ENCODE data around the gene P2RX2. TPM values are rescaled to one million over a fixed set of nuclear protein-coding genes. Genes with fewer than 3 reads are reported as not detected.

P2RX2 gene
- total RNA-seq, 1 experiment from 2014 or later: not detected

DNA sequence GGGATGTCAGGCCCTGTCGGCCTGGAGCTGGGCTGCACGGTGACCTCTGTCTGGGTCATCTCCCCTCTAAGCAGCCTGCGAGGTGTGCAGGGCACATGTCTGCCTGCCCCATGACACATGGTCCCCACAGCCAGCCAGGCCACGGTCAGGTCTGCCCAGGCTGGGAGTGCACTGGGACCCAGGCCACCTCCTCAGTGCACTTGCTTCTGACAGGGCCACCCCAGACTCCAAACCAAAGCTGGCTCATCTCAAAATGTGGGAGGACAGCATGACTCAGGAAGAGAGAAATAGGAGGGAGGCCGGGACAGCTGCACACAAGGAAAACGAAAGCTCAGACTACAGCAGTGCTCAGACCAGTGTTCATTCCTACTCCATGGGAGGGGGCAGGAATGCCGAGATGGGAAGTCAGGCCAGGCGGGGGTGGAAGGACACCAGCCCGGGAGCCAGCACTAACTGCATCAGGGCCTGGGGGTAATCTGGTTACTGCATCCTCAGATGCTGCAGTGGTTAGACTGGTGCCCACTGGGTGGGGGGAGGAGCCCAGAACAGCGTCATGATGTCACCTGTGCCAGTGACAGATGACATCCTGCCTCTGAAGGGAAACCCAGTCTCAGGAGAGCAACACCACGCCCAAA is 4.0 kb downstream of the P2RX2 start:
- Histone ChIP-seq H3K4me3 (replicated peaks in 1 of 2; ENCODE audit: low read depth in 1 of 2, low read length in 2 of 2) (no peak overlapping the region), H3K4me2 (ENCODE audit: low read length) (no peak overlapping the region), H4K20me1 (ENCODE audit: insufficient read depth) (no peaks in the 10 kb centered on the region), H3K9ac (ENCODE audit: low read length) (no peak overlapping the region), H3K27me3 (ENCODE audit: insufficient read depth, low read length) (no peaks in the 10 kb centered on the region), H3K27ac (ENCODE audit: low read depth, low read length) (no peak overlapping the region), H3K9me3 (ENCODE audit: control insufficient read depth in 1 of 2, insufficient read depth in 1 of 2, low read depth in 1 of 2, low read length in 2 of 2) (no peaks in the 10 kb centered on the region), H3K4me1 (ENCODE audit: control insufficient read depth in 1 of 2, insufficient read depth in 2 of 2, low read length in 2 of 2) (peaks cover 0 to 14% of the 10 kb centered on the region in 2 experiments; a peak in 1 of 4 replicates), H3K36me3 (ENCODE audit: control insufficient read depth in 1 of 2, insufficient read depth in 2 of 2, low read length in 2 of 2) (peaks cover 13 to 21% of the 10 kb centered on the region in 2 experiments; a peak in 3 of 4 replicates), H3K79me2 (ENCODE audit: insufficient read depth, low read length) (no peaks in the 10 kb centered on the region), H3K9me2 (ENCODE audit: insufficient read depth) (no peaks in the 10 kb centered on the region), H2AFZ (ENCODE audit: low read depth, low read length, poor library complexity, severe bottlenecking) (no peak overlapping the region)
- ChIA-PET POLR2A (no interaction called here), CTCF (interaction anchor here (1.0 kb wide), 1 partner anchor 8 kb away, joined by 4 read pairs; no protein-coding TSS in a partner anchor), RAD21 (ENCODE audit: low non-redundant PET in 1 of 2, low total read pairs in 2 of 2, uncharacterized antibody in 2 of 2, unreplicated experiment in 2 of 2) (no interaction called here)
- TF ChIP-seq, protein P1, sequence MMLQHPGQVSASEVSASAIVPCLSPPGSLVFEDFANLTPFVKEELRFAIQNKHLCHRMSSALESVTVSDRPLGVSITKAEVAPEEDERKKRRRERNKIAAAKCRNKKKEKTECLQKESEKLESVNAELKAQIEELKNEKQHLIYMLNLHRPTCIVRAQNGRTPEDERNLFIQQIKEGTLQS (IDR thresholded peaks at IDR 0.05): no peak
- TF ChIP-seq JUND (IDR thresholded peaks at IDR 0.05) (no peak), ELF1 (IDR thresholded peaks at IDR 0.05; ENCODE audit: borderline replicate concordance, low read depth) (no peak), CEBPB (IDR thresholded peaks at IDR 0.05; ENCODE audit: low read depth) (no peak), TCF7L2 (IDR thresholded peaks at IDR 0.05; ENCODE audit: borderline replicate concordance, extremely low read depth, insufficient read depth, insufficient read length) (no peak), SP1 (IDR thresholded peaks at IDR 0.05; ENCODE audit: low read depth) (no peak), CBX3 (IDR thresholded peaks at IDR 0.05; ENCODE audit: low read depth) (no peak), FOSL1 (IDR thresholded peaks at IDR 0.05; ENCODE audit: low read depth) (no peak), ZFX (IDR thresholded peaks at IDR 0.05) (no peak), EZH2 (IDR thresholded peaks at IDR 0.05) (no peak), POLR2AphosphoS5 (IDR thresholded peaks at IDR 0.05; ENCODE audit: low read depth, low read length) (no peak), SRF (IDR thresholded peaks at IDR 0.05; ENCODE audit: low read depth) (no peak)
- TF ChIP-seq, protein P2, sequence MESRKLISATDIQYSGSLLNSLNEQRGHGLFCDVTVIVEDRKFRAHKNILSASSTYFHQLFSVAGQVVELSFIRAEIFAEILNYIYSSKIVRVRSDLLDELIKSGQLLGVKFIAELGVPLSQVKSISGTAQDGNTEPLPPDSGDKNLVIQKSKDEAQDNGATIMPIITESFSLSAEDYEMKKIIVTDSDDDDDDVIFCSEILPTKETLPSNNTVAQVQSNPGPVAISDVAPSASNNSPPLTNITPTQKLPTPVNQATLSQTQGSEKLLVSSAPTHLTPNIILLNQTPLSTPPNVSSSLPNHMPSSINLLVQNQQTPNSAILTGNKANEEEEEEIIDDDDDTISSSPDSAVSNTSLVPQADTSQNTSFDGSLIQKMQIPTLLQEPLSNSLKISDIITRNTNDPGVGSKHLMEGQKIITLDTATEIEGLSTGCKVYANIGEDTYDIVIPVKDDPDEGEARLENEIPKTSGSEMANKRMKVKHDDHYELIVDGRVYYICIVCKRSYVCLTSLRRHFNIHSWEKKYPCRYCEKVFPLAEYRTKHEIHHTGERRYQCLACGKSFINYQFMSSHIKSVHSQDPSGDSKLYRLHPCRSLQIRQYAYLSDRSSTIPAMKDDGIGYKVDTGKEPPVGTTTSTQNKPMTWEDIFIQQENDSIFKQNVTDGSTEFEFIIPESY (IDR thresholded peaks at IDR 0.05; ENCODE audit: extremely low read depth, insufficient replicate concordance, low read length): no peak
- TF ChIP-seq, protein P3, sequence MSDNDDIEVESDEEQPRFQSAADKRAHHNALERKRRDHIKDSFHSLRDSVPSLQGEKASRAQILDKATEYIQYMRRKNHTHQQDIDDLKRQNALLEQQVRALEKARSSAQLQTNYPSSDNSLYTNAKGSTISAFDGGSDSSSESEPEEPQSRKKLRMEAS (IDR thresholded peaks at IDR 0.05): no peak
- TF ChIP-seq, protein P4, sequence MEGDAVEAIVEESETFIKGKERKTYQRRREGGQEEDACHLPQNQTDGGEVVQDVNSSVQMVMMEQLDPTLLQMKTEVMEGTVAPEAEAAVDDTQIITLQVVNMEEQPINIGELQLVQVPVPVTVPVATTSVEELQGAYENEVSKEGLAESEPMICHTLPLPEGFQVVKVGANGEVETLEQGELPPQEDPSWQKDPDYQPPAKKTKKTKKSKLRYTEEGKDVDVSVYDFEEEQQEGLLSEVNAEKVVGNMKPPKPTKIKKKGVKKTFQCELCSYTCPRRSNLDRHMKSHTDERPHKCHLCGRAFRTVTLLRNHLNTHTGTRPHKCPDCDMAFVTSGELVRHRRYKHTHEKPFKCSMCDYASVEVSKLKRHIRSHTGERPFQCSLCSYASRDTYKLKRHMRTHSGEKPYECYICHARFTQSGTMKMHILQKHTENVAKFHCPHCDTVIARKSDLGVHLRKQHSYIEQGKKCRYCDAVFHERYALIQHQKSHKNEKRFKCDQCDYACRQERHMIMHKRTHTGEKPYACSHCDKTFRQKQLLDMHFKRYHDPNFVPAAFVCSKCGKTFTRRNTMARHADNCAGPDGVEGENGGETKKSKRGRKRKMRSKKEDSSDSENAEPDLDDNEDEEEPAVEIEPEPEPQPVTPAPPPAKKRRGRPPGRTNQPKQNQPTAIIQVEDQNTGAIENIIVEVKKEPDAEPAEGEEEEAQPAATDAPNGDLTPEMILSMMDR (IDR thresholded peaks at IDR 0.05 in 2 of 3, conservative IDR thresholded peaks at IDR 0.05 in 1 of 3; ENCODE audit: borderline replicate concordance in 1 of 3, insufficient read depth in 1 of 3, low read depth in 2 of 3, low read length in 2 of 3): no peak
- ATAC-seq (peak; percentile 30), DNase-seq (ENCODE audit: low read depth, low spot score) (no peak)
- intact Hi-C loops (cut with micrococcal nuclease): no loop called here
- BruUV-seq (replicated peaks): TSS peak; percentile 31

All from HCT116 (cell line).